WERI-Rb-1 (cell line): ENCODE results near the gene SLIT3.

Source experiments
- DNase-seq: peaks from one replicate; pipeline ENCODE4 v3.0.0-alpha.2; 2020
- H3K27ac ChIP-seq: fragments of 250-450 bp; sonication (Bioruptor Pico); 2 replicates; pipeline ENCODE4 v1.5.1; 2020; ENCODE audit warnings: mild to moderate bottlenecking, moderate library complexity
- H3K27me3 ChIP-seq: fragments of 250-450 bp; sonication (Bioruptor Pico); 2 replicates; pipeline ENCODE4 v1.5.1; 2021; ENCODE audit warnings: mild to moderate bottlenecking, low read depth, moderate library complexity; ENCODE audit not compliant: insufficient read depth, severe bottlenecking
- H3K36me3 ChIP-seq: fragments of 250-450 bp; sonication (Bioruptor Pico); 2 replicates; pipeline ENCODE4 v1.5.1; 2020; ENCODE audit warnings: mild to moderate bottlenecking, moderate library complexity
- H3K4me3 ChIP-seq: 2 replicates; pipeline ENCODE4 v1.5.1; 2011; ENCODE audit warnings: low read depth, mild to moderate bottlenecking, control low read depth, low read length
- H3K9me3 ChIP-seq: fragments of 250-450 bp; sonication (Bioruptor Pico); 2 replicates; pipeline ENCODE4 v1.5.1; 2021; ENCODE audit warnings: mild to moderate bottlenecking, moderate library complexity; ENCODE audit not compliant: severe bottlenecking
- TF ChIP-seq, protein P1 (sequence below): IDR thresholded peaks from 2 replicates; pipeline ENCODE4 v1.5.1; 2011; ENCODE audit warnings: low read depth, mild to moderate bottlenecking, control low read depth, inconsistent platforms, low read length

The SLIT3 gene

DNA sequence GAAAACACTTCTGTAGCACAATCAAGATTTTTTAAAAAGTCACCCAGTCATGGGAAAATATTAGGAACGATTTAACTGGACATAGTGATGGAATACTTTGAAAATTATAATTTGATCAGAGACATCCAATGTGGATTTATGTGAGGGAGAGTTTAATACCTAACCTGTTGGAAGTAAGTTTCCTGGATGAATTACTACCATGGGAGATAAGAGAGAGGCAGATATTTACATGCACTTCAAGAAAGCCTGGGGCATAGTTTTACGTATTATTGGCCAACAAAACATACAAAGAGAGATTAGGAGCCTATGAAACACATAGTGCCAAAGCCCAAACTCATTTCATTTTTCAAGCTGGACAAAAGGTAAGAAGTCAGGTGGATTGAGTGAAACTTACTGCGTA lies 336.8 kb downstream of the SLIT3 start:
- TF ChIP-seq, protein P1, sequence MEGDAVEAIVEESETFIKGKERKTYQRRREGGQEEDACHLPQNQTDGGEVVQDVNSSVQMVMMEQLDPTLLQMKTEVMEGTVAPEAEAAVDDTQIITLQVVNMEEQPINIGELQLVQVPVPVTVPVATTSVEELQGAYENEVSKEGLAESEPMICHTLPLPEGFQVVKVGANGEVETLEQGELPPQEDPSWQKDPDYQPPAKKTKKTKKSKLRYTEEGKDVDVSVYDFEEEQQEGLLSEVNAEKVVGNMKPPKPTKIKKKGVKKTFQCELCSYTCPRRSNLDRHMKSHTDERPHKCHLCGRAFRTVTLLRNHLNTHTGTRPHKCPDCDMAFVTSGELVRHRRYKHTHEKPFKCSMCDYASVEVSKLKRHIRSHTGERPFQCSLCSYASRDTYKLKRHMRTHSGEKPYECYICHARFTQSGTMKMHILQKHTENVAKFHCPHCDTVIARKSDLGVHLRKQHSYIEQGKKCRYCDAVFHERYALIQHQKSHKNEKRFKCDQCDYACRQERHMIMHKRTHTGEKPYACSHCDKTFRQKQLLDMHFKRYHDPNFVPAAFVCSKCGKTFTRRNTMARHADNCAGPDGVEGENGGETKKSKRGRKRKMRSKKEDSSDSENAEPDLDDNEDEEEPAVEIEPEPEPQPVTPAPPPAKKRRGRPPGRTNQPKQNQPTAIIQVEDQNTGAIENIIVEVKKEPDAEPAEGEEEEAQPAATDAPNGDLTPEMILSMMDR: no peak
- Histone ChIP-seq H3K4me3 (no peak overlapping the region), H3K36me3 (no peaks in the 10 kb centered on the region), H3K9me3 (no peaks in the 10 kb centered on the region), H3K27me3 (peaks cover 91% of the 10 kb centered on the region), H3K27ac (no peak overlapping the region)
- DNase-seq: no peak

DNA sequence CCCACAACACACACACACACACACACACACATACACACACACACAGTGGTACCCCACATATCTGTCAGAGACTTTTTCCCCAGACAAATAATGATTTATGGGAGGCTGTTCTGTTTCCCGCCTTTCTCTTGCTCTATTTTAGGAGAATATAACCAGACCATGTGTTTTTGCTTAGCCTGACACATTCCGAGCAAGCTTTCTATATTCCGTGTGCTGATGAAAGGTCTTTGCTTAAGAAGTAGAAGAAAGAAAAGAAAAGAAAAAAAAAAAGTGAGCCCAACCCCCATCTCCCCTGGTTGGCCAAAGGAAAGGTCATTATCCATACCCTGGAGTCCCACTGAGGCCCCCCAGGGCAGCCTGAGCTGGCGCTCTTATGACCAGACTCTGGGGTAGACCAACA lies 338.6 kb downstream of the SLIT3 start:
- no peaks in the 10 kb centered on the region for H3K9me3 ChIP-seq
- TF ChIP-seq, protein P1: no peak
- DNase-seq: no peak
- H3K27ac ChIP-seq: no peak overlapping the region
- H3K27me3 ChIP-seq: peaks cover 92% of the 10 kb centered on the region
- no peaks in the 10 kb centered on the region for H3K36me3 ChIP-seq
- H3K4me3 ChIP-seq: no peak overlapping the region

DNA sequence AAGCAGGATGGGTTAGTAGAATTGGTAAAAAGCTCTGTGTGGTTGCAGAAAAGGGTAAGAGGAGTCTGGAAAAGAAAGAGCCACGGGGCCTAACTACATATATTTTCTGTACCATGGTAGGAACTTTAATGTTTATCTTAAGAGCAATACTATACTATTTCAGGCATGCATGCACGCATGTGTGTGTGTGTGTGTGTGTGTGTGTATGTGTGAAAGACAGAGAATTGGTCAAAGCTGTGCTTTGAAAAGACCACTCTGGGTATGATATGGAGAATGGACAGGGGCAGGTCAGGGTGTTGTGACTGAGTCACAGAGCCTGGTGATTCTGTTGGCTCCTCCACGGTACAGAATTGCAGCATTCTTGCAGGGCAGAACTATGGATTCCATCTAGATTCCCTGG lies 339.3 kb downstream of the SLIT3 start:
- no peaks in the 10 kb centered on the region for H3K9me3 ChIP-seq
- H3K36me3 ChIP-seq: no peaks in the 10 kb centered on the region
- H3K27me3 ChIP-seq: peaks cover 89% of the 10 kb centered on the region
- TF ChIP-seq, protein P1: no peak
- H3K27ac ChIP-seq: no peak overlapping the region
- H3K4me3 ChIP-seq: no peak overlapping the region
- DNase-seq: no peak

DNA sequence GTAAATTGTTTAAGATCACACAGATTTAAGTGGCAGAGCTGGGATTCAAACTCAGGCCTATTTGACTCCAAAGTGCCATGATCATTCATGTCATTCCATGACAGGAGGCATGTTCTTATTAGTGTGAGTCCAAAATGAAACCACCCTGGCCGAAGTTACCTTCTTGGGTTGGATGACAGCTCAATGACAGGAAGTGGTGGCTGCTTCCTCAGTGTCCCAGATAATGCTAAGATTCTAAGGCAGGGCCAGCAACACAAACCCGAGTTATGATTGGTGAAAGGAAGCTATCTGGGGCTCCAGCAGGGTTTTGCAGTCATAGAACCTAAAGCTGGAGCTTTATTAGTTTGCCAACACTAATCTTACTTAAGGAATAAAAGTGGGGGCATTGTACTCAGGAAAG lies 340.4 kb downstream of the SLIT3 start:
- Histone ChIP-seq H3K36me3 (no peaks in the 10 kb centered on the region), H3K4me3 (no peak overlapping the region), H3K9me3 (no peaks in the 10 kb centered on the region), H3K27ac (no peak overlapping the region), H3K27me3 (peaks cover 87% of the 10 kb centered on the region)
- TF ChIP-seq, protein P1: no peak
- no peak for DNase-seq

DNA sequence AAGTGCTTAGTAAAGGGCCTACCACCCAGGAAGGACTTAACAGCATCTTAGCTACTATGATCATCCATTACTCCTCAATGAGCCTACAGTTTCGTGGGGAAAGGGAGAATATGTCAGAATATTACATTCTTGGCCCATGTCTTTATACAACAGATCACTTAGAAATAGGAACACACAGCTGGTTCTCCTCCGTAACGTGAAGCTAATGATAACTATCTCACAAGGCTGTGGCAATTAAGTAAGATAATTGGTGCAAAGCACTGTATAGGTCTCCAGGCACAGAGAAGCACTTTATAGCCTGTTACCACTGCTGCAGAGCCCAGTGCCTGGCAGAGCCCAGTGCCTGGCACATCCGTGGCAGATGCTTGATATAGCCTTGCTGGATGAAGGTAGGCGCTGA lies 347.6 kb downstream of the SLIT3 start:
- TF ChIP-seq, protein P1: no peak
- H3K36me3 ChIP-seq: no peaks in the 10 kb centered on the region
- peaks cover 84% of the 10 kb centered on the region for H3K27me3 ChIP-seq
- H3K27ac ChIP-seq: no peak overlapping the region
- H3K4me3 ChIP-seq: no peak overlapping the region
- no peaks in the 10 kb centered on the region for H3K9me3 ChIP-seq
- no peak for DNase-seq

DNA sequence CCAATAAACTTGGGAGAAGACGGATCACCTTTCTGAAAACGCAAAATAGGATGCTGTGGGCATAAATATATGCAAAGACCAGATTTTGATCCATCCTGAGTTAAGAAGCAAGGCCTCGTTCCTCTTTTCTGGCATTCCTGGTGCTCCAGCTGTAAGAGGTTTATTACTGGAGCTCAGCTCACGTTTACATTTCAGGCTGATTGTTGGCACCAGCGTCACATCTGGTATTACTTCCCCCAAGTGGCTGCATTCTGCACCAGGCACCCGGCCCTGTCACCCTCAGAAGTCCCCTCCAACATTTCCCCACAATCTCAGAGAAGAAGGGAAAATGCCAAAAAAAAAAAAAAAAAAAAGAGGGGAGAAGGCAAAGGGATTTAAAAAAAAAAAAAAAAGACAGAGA lies 348.7 kb downstream of the SLIT3 start:
- H3K27ac ChIP-seq: no peak overlapping the region
- no peak for DNase-seq
- H3K4me3 ChIP-seq: no peak overlapping the region
- TF ChIP-seq, protein P1: no peak
- no peaks in the 10 kb centered on the region for H3K36me3 ChIP-seq
- H3K27me3 ChIP-seq: peaks cover 84% of the 10 kb centered on the region
- no peaks in the 10 kb centered on the region for H3K9me3 ChIP-seq
